DOHH2 (cell line): ENCODE data around the gene CLPSL2.

Source experiments
- H3F3A ChIP-seq: fragments of 200-600 bp; sonication (generic), shearing (Covaris generic); 2 replicates; pipeline ENCODE4 v1.6.0; 2016; ENCODE audit warnings: antibody characterized with exemption, mild to moderate bottlenecking; ENCODE audit not compliant: control insufficient read depth, insufficient read depth
- H3K27ac ChIP-seq: fragments of 200-600 bp; sonication (generic); 2 replicates; pipeline ENCODE4 v1.5.1; 2014; ENCODE audit warnings: low read depth, mild to moderate bottlenecking, low read length, moderate library complexity
- H3K27me3 ChIP-seq: fragments of 200-600 bp; sonication (generic); 2 replicates; pipeline ENCODE4 v1.6.1; 2014; ENCODE audit warnings: mild to moderate bottlenecking, low read length, mixed read lengths; ENCODE audit not compliant: control insufficient read depth
- H3K36me3 ChIP-seq: fragments of 200-600 bp; sonication (generic); 2 replicates; pipeline ENCODE4 v1.6.1; 2014; ENCODE audit warnings: mild to moderate bottlenecking, low read length, moderate library complexity, mixed read lengths; ENCODE audit not compliant: control insufficient read depth
- H3K4me1 ChIP-seq: fragments of 200-600 bp; sonication (generic); 2 replicates; pipeline ENCODE4 v1.6.1; 2014; ENCODE audit warnings: mild to moderate bottlenecking, low read length, mixed read lengths; ENCODE audit not compliant: control insufficient read depth
- H3K4me2 ChIP-seq: fragments of 200-600 bp; sonication (generic); 2 replicates; pipeline ENCODE4 v1.6.0; 2014; ENCODE audit warnings: mild to moderate bottlenecking, low read length, moderate library complexity
- H3K4me3 ChIP-seq: fragments of 200-600 bp; sonication (generic); 2 replicates; pipeline ENCODE4 v1.5.1; 2014; ENCODE audit warnings: mild to moderate bottlenecking, low read length, mixed read lengths
- H3K79me2 ChIP-seq: fragments of 200-600 bp; sonication (generic); 2 replicates; pipeline ENCODE4 v1.6.1; 2014; ENCODE audit warnings: mild to moderate bottlenecking, low read length, mixed read lengths; ENCODE audit not compliant: control insufficient read depth
- H3K9me2 ChIP-seq: fragments of 200-600 bp; sonication (generic); replicated peaks from 2 replicates; pipeline ENCODE4 v1.6.1; 2014; ENCODE audit warnings: mild to moderate bottlenecking, low read length, mixed read lengths; ENCODE audit not compliant: control insufficient read depth
- H3K9me3 ChIP-seq: fragments of 200-600 bp; sonication (generic); 2 replicates; pipeline ENCODE4 v1.6.1; 2014; ENCODE audit warnings: antibody characterized with exemption, low read length, mixed read lengths; ENCODE audit not compliant: control insufficient read depth, insufficient read depth
- H4K20me1 ChIP-seq: fragments of 200-600 bp; sonication (generic); 2 replicates; pipeline ENCODE4 v1.6.0; 2014; ENCODE audit warnings: low read depth, mild to moderate bottlenecking, antibody characterized with exemption, low read length, moderate library complexity; ENCODE audit not compliant: control insufficient read depth, insufficient read depth
- CTCF ChIP-seq: fragments of 200-600 bp; sonication (generic); IDR thresholded peaks from one replicate; pipeline ENCODE4 v1.5.1; 2014; ENCODE audit warnings: antibody characterized with exemption, mild to moderate bottlenecking, low read depth, low read length; ENCODE audit not compliant: poor library complexity, severe bottlenecking
- EZH2phosphoT487 ChIP-seq: fragments of 200-600 bp; sonication (generic); IDR thresholded peaks from 2 replicates; pipeline ENCODE4 v1.6.1; 2017; ENCODE audit warnings: borderline replicate concordance, mild to moderate bottlenecking, antibody characterized with exemption, low read length, moderate library complexity, mixed read lengths

CLPSL2 gene

GRCh38 chr6:35784200-35784599, 7.8 kb downstream of the CLPSL2 start:
- Histone ChIP-seq H3K27me3 (peaks cover 20% of the 10 kb centered on the region), H3K79me2 (no peaks in the 10 kb centered on the region), H3K4me2 (no peak overlapping the region), H3K4me1 (no peaks in the 10 kb centered on the region), H3K36me3 (no peaks in the 10 kb centered on the region), H3F3A (no peaks in the 10 kb centered on the region), H3K27ac (no peak overlapping the region), H4K20me1 (no peaks in the 10 kb centered on the region), H3K4me3 (no peak overlapping the region), H3K9me3 (no peaks in the 10 kb centered on the region), H3K9me2 (no peaks in the 10 kb centered on the region)
- TF ChIP-seq CTCF (no peak), EZH2phosphoT487 (no peak)

- Histone ChIP-seq H3K9me3 (no peaks in the 10 kb centered on the region), H3K4me1 (no peaks in the 10 kb centered on the region), H3K9me2 (no peaks in the 10 kb centered on the region), H3K27me3 (peaks cover 32% of the 10 kb centered on the region), H3K4me3 (no peak overlapping the region), H3K27ac (no peak overlapping the region), H3F3A (no peaks in the 10 kb centered on the region), H3K79me2 (no peaks in the 10 kb centered on the region), H4K20me1 (no peaks in the 10 kb centered on the region), H3K36me3 (no peaks in the 10 kb centered on the region), H3K4me2 (no peak overlapping the region)
- TF ChIP-seq EZH2phosphoT487: no peak
- no peak for TF ChIP-seq CTCF
Measured at GRCh38 chr6:35786272-35786671, 9.9 kb downstream of the CLPSL2 start.

- H3K79me2 ChIP-seq: no peaks in the 10 kb centered on the region
- no peak overlapping the region for H3K4me2 ChIP-seq
- peaks cover 32% of the 10 kb centered on the region for H3K27me3 ChIP-seq
- no peak for TF ChIP-seq EZH2phosphoT487
- no peak for TF ChIP-seq CTCF
- no peak overlapping the region for H3K4me3 ChIP-seq
- no peaks in the 10 kb centered on the region for H3K36me3 ChIP-seq
- no peak overlapping the region for H3K27ac ChIP-seq
- no peaks in the 10 kb centered on the region for H4K20me1 ChIP-seq
- H3F3A ChIP-seq: no peaks in the 10 kb centered on the region
- no peaks in the 10 kb centered on the region for H3K4me1 ChIP-seq
- no peaks in the 10 kb centered on the region for H3K9me2 ChIP-seq
- no peaks in the 10 kb centered on the region for H3K9me3 ChIP-seq
Measured at GRCh38 chr6:35786810-35787209, 10.4 kb downstream of the CLPSL2 start.
